Middle frontal gyrus (tissue), 1 donor: ENCODE results near the gene SHF.
"Not testable (repeated sequence)": the region's sequence is repeated elsewhere in the genome, so short reads cannot be mapped to it uniquely, and the experiment has no call there.

Experiments
- DNase-seq: peaks from one replicate; pipeline ENCODE4 v3.0.0-alpha.2; 2015; ENCODE audit warnings: low spot score; ENCODE audit errors: extremely low spot score

SHF gene

GRCh38 chr15:45147606-45148005 is 40.2 kb downstream of the SHF start:
- no peak for DNase-seq

GRCh38 chr15:45146405-45146804 is 41.4 kb downstream of the SHF start:
- DNase-seq = no peak

GRCh38 chr15:45144775-45145174 is 43.0 kb downstream of the SHF start:
- no peak for DNase-seq

GRCh38 chr15:45143946-45144345 is 43.8 kb downstream of the SHF start:
- DNase-seq = no peak

- DNase-seq = no peak
Observed at GRCh38 chr15:45143056-45143455, 44.7 kb downstream of the SHF start.

GRCh38 chr15:45141386-45141785 is 46.4 kb downstream of the SHF start:
- no peak for DNase-seq

GRCh38 chr15:45140557-45141250 is 47.1 kb downstream of the SHF start:
- no peak for DNase-seq

- DNase-seq = no peak
Observed at GRCh38 chr15:45139770-45140169, 48.0 kb downstream of the SHF start.

GRCh38 chr15:45138814-45139765 is 48.7 kb downstream of the SHF start:
- DNase-seq = no peak

- DNase-seq = no peak
Observed at GRCh38 chr15:45137703-45138102, 50.1 kb downstream of the SHF start.

GRCh38 chr15:45136378-45136764 is 51.4 kb downstream of the SHF start:
- DNase-seq = no peak

GRCh38 chr15:45135705-45136377 is 51.9 kb downstream of the SHF start:
- DNase-seq = not testable (repeated sequence)

- DNase-seq = no peak
Observed at GRCh38 chr15:45134682-45135604, 52.8 kb downstream of the SHF start.

- no peak for DNase-seq
Observed at GRCh38 chr15:45134046-45134445, 53.7 kb downstream of the SHF start.

GRCh38 chr15:45133561-45133920 is 54.2 kb downstream of the SHF start:
- no peak for DNase-seq

GRCh38 chr15:45132844-45133560 is 54.8 kb downstream of the SHF start:
- no peak for DNase-seq

- DNase-seq = no peak
Observed at GRCh38 chr15:45131510-45131909, 56.3 kb downstream of the SHF start.

GRCh38 chr15:45130291-45131000 is 57.3 kb downstream of the SHF start:
- no peak for DNase-seq

GRCh38 chr15:45129651-45130129 is 58.1 kb downstream of the SHF start, which contains the start of the genes DUOX1 and DUOXA1:
TSS of gene DUOX1 (plus strand) at chr15:45129994. CDS start at chr15:45131967, 1,973 bp downstream.
TSS of gene DUOXA1 (minus strand) at chr15:45129879. CDS start at chr15:45123014, 6,865 bp downstream.
- DNase-seq = no peak
